Activated CD8-positive, alpha-beta memory T cell treated with anti-CD3 and anti-CD28 coated beads, Interleukin-2, amount 50 U/mL, for 24 hours (primary cell): ENCODE measurements around the gene SNRNP25.

Experiments
- DNase-seq: peaks from one replicate; pipeline ENCODE4 v3.0.0-alpha.2; 2020; ENCODE audit errors: extremely low read depth

Gene SNRNP25

GRCh38 chr16:62968-63391 lies 9.4 kb downstream of the SNRNP25 start:
- no peak for DNase-seq

GRCh38 chr16:63466-63865 lies 9.8 kb downstream of the SNRNP25 start:
- DNase-seq, result no peak

GRCh38 chr16:63998-64913 lies 10.6 kb downstream of the SNRNP25 start:
- no peak for DNase-seq

GRCh38 chr16:64914-65255 lies 11.3 kb downstream of the SNRNP25 start:
- DNase-seq, result no peak

- peak; percentile 66 for DNase-seq
Measured at GRCh38 chr16:65745-66144, 12.1 kb downstream of the SNRNP25 start.

GRCh38 chr16:66309-67182 lies 12.9 kb downstream of the SNRNP25 start:
- DNase-seq, result no peak

GRCh38 chr16:67183-67791 lies 13.7 kb downstream of the SNRNP25 start:
- DNase-seq, result no peak

- DNase-seq, result no peak
Measured at GRCh38 chr16:67884-68789, 14.5 kb downstream of the SNRNP25 start.

- no peak for DNase-seq
Measured at GRCh38 chr16:69181-69580, 15.6 kb downstream of the SNRNP25 start.

GRCh38 chr16:71210-71539 lies 17.5 kb downstream of the SNRNP25 start:
- DNase-seq, result no peak

- no peak for DNase-seq
Measured at GRCh38 chr16:71540-72401, 18.1 kb downstream of the SNRNP25 start.

- no peak for DNase-seq
Measured at GRCh38 chr16:72561-73548, 19.2 kb downstream of the SNRNP25 start, which contains the start of gene RHBDF1. RHBDF1 (minus strand) TSS chr16:72631; CDS start chr16:65015, 7,616 bp downstream.

GRCh38 chr16:74051-74746 lies 20.6 kb downstream of the SNRNP25 start:
- DNase-seq, result no peak

GRCh38 chr16:74747-75334 lies 21.2 kb downstream of the SNRNP25 start:
- DNase-seq, result no peak

- no peak for DNase-seq
Measured at GRCh38 chr16:75580-76501, 22.2 kb downstream of the SNRNP25 start.

- no peak for DNase-seq
Measured at GRCh38 chr16:76535-77272, 23.1 kb downstream of the SNRNP25 start.
